ENCODE data around the gene NRDE2. TPM values are rescaled to one million over a fixed set of nuclear protein-coding genes. Genes with fewer than 3 reads are reported as not detected.

Gene NRDE2
- total RNA-seq, 1 experiment from 2014 or later = 12.1 TPM

DNA sequence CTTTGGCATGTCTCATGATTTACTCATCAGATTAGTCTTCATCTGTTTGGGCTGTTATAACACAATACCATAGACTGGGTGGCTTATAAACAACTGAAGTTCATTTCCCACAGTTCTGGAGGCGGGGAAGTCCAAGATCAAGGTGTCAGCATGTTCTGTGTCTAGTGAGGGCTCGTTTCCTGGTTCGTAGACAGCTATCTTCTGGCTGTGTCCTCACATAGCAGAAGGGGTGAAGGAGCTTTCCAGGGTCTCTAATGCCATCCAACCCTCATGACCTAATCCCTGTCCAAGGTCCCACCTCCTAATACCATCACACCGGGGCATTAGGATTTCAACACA is 30.8 kb upstream of the NRDE2 start:
- Mint-ChIP-seq H3K36me3 (no peaks in the 10 kb centered on the region), H3K4me3 (no peak overlapping the region), H3K27me3 (ENCODE audit: low read depth) (peaks cover 4% of the 10 kb centered on the region), H3K9me3 (peaks cover 15% of the 10 kb centered on the region), H3K4me1 (no peaks in the 10 kb centered on the region), H3K27ac (no peak overlapping the region)
- ATAC-seq (no peak), DNase-seq (ENCODE audit: low spot score) (no peak)
- TF ChIP-seq FOXK1 (CRISPR knock-in tag; IDR thresholded peaks at IDR 0.05) (no peak), ETV6 (CRISPR knock-in tag; IDR thresholded peaks at IDR 0.05) (no peak), NFATC4 (CRISPR knock-in tag; IDR thresholded peaks at IDR 0.05) (no peak), GABPB1 (CRISPR knock-in tag; IDR thresholded peaks at IDR 0.05) (no peak), ZNF425 (CRISPR knock-in tag; conservative IDR thresholded peaks at IDR 0.05) (no peak), GRHL2 (CRISPR knock-in tag; IDR thresholded peaks at IDR 0.05; ENCODE audit: insufficient replicate concordance, severe bottlenecking) (no peak), ESRRA (CRISPR knock-in tag; IDR thresholded peaks at IDR 0.05; ENCODE audit: borderline replicate concordance) (no peak), ZNF423 (CRISPR knock-in tag; IDR thresholded peaks at IDR 0.05) (no peak), KAT7 (CRISPR knock-in tag; IDR thresholded peaks at IDR 0.05; ENCODE audit: borderline replicate concordance) (no peak), SMAD4 (CRISPR knock-in tag; IDR thresholded peaks at IDR 0.05) (no peak), TP53 (CRISPR knock-in tag; IDR thresholded peaks at IDR 0.05) (no peak), JAZF1 (CRISPR knock-in tag; IDR thresholded peaks at IDR 0.05) (no peak), SP1 (CRISPR knock-in tag; conservative IDR thresholded peaks at IDR 0.05) (no peak), ZNF396 (CRISPR knock-in tag; IDR thresholded peaks at IDR 0.05; ENCODE audit: borderline replicate concordance) (no peak), ZBTB21 (CRISPR knock-in tag; IDR thresholded peaks at IDR 0.05; ENCODE audit: borderline replicate concordance) (no peak), FOXJ3 (CRISPR knock-in tag; IDR thresholded peaks at IDR 0.05; ENCODE audit: borderline replicate concordance) (no peak), ZSCAN18 (CRISPR knock-in tag; IDR thresholded peaks at IDR 0.05) (no peak)
- TF ChIP-seq, protein P1, sequence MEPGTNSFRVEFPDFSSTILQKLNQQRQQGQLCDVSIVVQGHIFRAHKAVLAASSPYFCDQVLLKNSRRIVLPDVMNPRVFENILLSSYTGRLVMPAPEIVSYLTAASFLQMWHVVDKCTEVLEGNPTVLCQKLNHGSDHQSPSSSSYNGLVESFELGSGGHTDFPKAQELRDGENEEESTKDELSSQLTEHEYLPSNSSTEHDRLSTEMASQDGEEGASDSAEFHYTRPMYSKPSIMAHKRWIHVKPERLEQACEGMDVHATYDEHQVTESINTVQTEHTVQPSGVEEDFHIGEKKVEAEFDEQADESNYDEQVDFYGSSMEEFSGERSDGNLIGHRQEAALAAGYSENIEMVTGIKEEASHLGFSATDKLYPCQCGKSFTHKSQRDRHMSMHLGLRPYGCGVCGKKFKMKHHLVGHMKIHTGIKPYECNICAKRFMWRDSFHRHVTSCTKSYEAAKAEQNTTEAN (CRISPR knock-in tag; IDR thresholded peaks at IDR 0.05) = no peak
- TF ChIP-seq, protein P2, sequence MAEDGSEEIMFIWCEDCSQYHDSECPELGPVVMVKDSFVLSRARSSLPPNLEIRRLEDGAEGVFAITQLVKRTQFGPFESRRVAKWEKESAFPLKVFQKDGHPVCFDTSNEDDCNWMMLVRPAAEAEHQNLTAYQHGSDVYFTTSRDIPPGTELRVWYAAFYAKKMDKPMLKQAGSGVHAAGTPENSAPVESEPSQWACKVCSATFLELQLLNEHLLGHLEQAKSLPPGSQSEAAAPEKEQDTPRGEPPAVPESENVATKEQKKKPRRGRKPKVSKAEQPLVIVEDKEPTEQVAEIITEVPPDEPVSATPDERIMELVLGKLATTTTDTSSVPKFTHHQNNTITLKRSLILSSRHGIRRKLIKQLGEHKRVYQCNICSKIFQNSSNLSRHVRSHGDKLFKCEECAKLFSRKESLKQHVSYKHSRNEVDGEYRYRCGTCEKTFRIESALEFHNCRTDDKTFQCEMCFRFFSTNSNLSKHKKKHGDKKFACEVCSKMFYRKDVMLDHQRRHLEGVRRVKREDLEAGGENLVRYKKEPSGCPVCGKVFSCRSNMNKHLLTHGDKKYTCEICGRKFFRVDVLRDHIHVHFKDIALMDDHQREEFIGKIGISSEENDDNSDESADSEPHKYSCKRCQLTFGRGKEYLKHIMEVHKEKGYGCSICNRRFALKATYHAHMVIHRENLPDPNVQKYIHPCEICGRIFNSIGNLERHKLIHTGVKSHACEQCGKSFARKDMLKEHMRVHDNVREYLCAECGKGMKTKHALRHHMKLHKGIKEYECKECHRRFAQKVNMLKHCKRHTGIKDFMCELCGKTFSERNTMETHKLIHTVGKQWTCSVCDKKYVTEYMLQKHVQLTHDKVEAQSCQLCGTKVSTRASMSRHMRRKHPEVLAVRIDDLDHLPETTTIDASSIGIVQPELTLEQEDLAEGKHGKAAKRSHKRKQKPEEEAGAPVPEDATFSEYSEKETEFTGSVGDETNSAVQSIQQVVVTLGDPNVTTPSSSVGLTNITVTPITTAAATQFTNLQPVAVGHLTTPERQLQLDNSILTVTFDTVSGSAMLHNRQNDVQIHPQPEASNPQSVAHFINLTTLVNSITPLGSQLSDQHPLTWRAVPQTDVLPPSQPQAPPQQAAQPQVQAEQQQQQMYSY (CRISPR knock-in tag; IDR thresholded peaks at IDR 0.05) = no peak
- CTCF ChIA-PET = no interaction called here
- POLR2A ChIA-PET = no interaction called here
